H1 (cell line): Measurements from ENCODE around the gene IFT172.

Experiments
- ASH2L ChIP-seq: fragments of 200-600, 300-600 bp; sonication (generic); IDR thresholded peaks from one replicate; pipeline ENCODE4 v1.7.1; 2017; ENCODE audit warnings: low read length
- BRCA1 ChIP-seq: IDR thresholded peaks from 2 replicates; pipeline ENCODE4 v1.6.1; 2012; ENCODE audit warnings: low read depth, low read length, improper control_type of control experiment
- CREB1 ChIP-seq: IDR thresholded peaks from 2 replicates; pipeline ENCODE4 v1.6.1; 2012; ENCODE audit warnings: inconsistent platforms
- EP300 ChIP-seq, 2 experiments: IDR thresholded peaks; 1 replicate in 1 of 2; 2 replicates in 1 of 2; pipeline ENCODE4 v1.6.1; 2011 to 2012; ENCODE audit warnings: low read depth in 2 of 2, low read length in 2 of 2, mild to moderate bottlenecking in 2 of 2, borderline replicate concordance in 1 of 2, inconsistent platforms in 1 of 2, moderate library complexity in 1 of 2
- GABPA ChIP-seq: IDR thresholded peaks from 2 replicates; pipeline ENCODE4 v1.6.1; 2011; ENCODE audit warnings: mild to moderate bottlenecking, low read length, moderate library complexity, borderline replicate concordance; ENCODE audit not compliant: insufficient read depth
- PHF8 ChIP-seq: fragments of 200-600 bp; sonication (generic); conservative IDR thresholded peaks from 2 replicates; pipeline ENCODE4 v1.7.1; 2012; ENCODE audit warnings: low read depth, mild to moderate bottlenecking, inconsistent platforms, low read length, moderate library complexity
- POLR2A ChIP-seq, 2 experiments: IDR thresholded peaks; 1 replicate in 1 of 2; 2 replicates in 1 of 2; pipeline ENCODE4 v1.6.1; 2011; ENCODE audit warnings: low read depth in 2 of 2, low read length in 2 of 2, mild to moderate bottlenecking in 2 of 2; ENCODE audit errors: control extremely low read depth in 1 of 2
- POLR2AphosphoS5 ChIP-seq: IDR thresholded peaks from 2 replicates; pipeline ENCODE4 v1.6.1; 2011; ENCODE audit warnings: low read depth, low read length
- RBBP5 ChIP-seq: IDR thresholded peaks from 2 replicates; pipeline ENCODE4 v1.7.1; 2012; ENCODE audit warnings: low read depth, mild to moderate bottlenecking, inconsistent platforms, low read length, moderate library complexity, borderline replicate concordance
- RNF2 ChIP-seq: fragments of 200-900, 300-1000 bp; sonication (generic); IDR thresholded peaks from 2 replicates; pipeline ENCODE4 v1.7.1; 2016; ENCODE audit warnings: borderline replicate concordance, low read depth, mild to moderate bottlenecking, antibody characterized with exemption, low read length; ENCODE audit not compliant: poor library complexity, severe bottlenecking; ENCODE audit errors: missing control alignments
- ZNF274 ChIP-seq: IDR thresholded peaks from 2 replicates; pipeline ENCODE4 v1.7.0; 2012; ENCODE audit warnings: low read length, borderline replicate concordance; ENCODE audit errors: extremely low read depth
- TF ChIP-seq, protein P1 (sequence below): IDR thresholded peaks from 2 replicates; pipeline ENCODE4 v1.6.1; 2012; ENCODE audit warnings: inconsistent platforms
- TF ChIP-seq, protein P2 (sequence below), 3 experiments: IDR thresholded peaks; 1 replicate in 2 of 3; 2 replicates in 1 of 3; pipeline versions ENCODE4 v1.5.1 to v1.6.1; 2011; ENCODE audit warnings: low read length in 3 of 3, mild to moderate bottlenecking in 3 of 3, inconsistent platforms in 2 of 3, low read depth in 1 of 3, moderate library complexity in 1 of 3; ENCODE audit not compliant: insufficient read depth in 1 of 3; ENCODE audit errors: control extremely low read depth in 1 of 3
- TF ChIP-seq, protein P3 (sequence below): IDR thresholded peaks from 2 replicates; pipeline ENCODE4 v1.6.1; 2011; ENCODE audit warnings: low read depth, mild to moderate bottlenecking, low read length; ENCODE audit not compliant: insufficient read depth

DNA sequence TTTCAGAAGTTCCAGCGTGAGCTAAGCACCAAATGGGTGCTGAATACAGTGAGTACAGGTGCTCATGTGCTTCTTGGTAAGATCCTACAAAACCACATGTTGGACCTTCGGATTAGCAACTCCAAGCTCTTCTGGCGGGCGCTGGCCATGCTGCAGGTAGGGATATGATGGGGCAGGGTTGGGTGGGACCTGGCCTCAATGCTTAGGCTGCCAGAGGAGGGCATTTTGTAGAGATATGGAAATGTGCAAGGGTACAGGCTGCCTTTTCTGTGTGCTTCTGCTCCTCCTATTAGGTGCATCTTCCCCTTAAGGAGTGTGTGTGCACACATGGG lies 29.2 kb upstream of the IFT172 start:
- TF ChIP-seq GABPA (no peak), POLR2AphosphoS5 (no peak), RNF2 (no peak), ZNF274 (no peak), ASH2L (no peak), PHF8 (no peak), CREB1 (no peak), POLR2A (IDR thresholded peaks at IDR 0.05; ENCODE audit: control extremely low read depth in 1 of 2, low read depth in 2 of 2, low read length in 2 of 2) (no peak), RBBP5 (no peak), BRCA1 (no peak), EP300 (IDR thresholded peaks at IDR 0.05; ENCODE audit: borderline replicate concordance in 1 of 2, low read depth in 2 of 2, low read length in 2 of 2) (no peak)
- TF ChIP-seq, protein P1, sequence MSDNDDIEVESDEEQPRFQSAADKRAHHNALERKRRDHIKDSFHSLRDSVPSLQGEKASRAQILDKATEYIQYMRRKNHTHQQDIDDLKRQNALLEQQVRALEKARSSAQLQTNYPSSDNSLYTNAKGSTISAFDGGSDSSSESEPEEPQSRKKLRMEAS, result no peak
- TF ChIP-seq, protein P2, sequence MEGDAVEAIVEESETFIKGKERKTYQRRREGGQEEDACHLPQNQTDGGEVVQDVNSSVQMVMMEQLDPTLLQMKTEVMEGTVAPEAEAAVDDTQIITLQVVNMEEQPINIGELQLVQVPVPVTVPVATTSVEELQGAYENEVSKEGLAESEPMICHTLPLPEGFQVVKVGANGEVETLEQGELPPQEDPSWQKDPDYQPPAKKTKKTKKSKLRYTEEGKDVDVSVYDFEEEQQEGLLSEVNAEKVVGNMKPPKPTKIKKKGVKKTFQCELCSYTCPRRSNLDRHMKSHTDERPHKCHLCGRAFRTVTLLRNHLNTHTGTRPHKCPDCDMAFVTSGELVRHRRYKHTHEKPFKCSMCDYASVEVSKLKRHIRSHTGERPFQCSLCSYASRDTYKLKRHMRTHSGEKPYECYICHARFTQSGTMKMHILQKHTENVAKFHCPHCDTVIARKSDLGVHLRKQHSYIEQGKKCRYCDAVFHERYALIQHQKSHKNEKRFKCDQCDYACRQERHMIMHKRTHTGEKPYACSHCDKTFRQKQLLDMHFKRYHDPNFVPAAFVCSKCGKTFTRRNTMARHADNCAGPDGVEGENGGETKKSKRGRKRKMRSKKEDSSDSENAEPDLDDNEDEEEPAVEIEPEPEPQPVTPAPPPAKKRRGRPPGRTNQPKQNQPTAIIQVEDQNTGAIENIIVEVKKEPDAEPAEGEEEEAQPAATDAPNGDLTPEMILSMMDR (IDR thresholded peaks at IDR 0.05; ENCODE audit: control extremely low read depth in 1 of 3, insufficient read depth in 1 of 3, low read depth in 1 of 3, low read length in 3 of 3), result no peak
- TF ChIP-seq, protein P3, sequence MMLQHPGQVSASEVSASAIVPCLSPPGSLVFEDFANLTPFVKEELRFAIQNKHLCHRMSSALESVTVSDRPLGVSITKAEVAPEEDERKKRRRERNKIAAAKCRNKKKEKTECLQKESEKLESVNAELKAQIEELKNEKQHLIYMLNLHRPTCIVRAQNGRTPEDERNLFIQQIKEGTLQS, result no peak
